Kidney tubule cell (primary cell): Measurements from ENCODE around the gene STRN3.
A peak's percentile ranks its signal among the peaks of the same experiment; 100 is the strongest.
"Not testable (repeated sequence)": the region's sequence is repeated elsewhere in the genome, so short reads cannot be mapped to it uniquely, and the experiment has no call there.

Source experiments
- DNase-seq: peaks from one replicate; pipeline ENCODE4 v3.0.0-alpha.2; 2018; ENCODE audit warnings: low spot score

The STRN3 gene

DNA sequence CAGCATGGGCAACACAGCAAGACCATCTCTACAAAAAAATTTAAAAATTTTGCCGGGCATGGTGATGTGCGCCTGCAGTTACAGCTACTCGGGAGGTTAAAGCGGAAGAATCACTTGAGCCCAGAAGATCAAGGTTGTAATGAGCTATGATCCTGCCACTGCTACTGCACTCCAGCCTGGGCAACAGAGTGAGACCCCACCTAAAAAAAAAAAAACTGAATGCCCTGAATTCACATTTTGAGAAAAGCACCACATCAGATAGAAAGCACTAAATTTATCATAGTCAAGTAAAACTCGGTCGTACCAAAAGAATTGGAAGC lies 24.9 kb downstream of the STRN3 start:
- no peak for DNase-seq

DNA sequence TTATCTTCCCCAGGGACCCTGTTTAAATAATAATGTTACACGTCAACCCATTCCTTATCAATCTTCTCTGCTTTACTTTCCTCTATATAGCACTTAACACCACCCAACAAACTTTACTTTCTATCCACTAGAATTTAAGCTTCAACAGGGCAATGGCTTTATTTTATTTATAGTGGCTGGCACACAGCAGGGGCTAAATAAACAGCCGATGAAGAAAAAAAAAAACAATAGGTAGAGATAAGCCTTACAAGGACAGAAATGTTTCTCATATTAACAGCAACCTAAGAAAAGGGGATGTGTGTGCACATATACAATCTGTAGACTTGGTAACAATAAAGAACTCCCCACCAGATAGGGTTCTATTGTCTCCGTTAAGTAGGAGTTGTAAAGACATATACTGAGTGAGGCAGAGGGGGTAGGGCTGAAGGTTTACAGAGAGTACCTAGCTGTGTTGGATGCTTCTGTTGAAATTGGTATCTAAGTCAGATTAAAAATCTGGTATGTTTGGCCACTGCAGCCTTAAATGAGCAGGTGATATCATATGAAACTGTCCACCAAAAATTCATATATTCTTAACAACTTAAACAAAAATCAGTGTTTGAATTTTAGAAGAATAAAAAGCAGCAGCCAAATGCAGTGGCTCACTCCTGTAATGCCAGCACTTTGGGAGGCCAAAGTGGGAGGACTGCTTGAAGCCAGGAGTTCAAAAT lies 25.4 kb downstream of the STRN3 start:
- DNase-seq = no peak

DNA sequence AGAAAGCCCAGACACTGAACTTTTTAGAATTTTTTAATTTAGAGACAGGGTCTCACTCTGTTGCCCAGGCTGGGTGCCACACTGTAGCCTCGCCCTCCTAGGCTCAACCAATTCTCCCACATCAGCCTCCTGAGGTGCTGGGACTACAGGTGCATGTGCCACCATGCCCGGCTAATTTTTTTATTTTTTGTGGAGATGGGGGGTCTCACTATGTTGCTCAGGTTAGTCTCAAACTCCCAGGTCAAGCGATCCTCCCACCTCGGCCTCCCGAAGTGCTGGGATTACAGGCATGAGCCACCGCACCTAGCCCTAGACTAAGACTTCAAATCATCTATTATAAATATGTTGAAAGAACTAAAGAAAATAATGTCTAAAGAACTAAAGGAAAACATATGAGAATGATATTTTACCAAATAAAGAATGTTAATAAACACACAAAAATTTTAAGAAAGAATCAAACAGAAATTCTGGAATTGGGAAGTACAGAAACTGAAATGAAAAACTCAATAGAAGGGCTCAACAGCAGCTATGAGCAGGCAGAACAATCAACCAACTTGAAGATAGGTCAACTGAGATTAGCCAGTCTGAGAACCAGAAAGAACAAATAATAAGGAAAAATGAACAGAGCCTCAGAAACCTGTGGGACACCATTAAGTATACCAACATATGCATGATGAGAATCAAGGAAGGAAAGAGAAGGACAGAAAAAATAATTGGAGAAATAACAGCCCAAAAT lies 27.0 kb downstream of the STRN3 start:
- DNase-seq = no peak

DNA sequence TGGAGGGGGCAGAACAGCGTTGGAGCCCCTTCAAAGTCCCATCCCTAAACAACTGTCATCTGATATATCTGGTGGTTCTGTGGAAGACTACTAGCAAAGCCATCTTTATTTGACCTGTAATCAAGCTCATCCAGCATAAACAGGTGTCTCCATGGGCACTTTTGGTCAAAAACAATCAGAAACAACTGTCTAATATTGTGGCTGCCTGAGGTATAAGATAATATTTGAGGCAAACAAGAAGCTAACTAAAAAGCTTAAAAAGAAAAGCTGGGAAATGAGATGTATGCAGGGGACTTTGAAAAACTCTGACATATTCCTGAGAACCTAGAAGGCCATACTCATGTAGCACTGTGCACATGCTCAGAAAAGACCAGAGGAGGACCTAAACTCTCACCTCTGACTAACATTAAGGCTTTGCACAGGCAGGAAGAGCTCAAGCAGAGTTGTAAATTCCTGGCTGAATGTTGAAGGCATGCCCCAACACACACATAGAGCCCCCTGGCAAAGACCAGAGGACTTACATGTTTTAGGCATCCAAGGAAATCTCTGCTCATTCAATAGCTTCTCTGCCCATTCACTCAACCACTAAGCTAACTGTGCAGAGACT lies 28.0 kb downstream of the STRN3 start:
- DNase-seq = no peak

DNA sequence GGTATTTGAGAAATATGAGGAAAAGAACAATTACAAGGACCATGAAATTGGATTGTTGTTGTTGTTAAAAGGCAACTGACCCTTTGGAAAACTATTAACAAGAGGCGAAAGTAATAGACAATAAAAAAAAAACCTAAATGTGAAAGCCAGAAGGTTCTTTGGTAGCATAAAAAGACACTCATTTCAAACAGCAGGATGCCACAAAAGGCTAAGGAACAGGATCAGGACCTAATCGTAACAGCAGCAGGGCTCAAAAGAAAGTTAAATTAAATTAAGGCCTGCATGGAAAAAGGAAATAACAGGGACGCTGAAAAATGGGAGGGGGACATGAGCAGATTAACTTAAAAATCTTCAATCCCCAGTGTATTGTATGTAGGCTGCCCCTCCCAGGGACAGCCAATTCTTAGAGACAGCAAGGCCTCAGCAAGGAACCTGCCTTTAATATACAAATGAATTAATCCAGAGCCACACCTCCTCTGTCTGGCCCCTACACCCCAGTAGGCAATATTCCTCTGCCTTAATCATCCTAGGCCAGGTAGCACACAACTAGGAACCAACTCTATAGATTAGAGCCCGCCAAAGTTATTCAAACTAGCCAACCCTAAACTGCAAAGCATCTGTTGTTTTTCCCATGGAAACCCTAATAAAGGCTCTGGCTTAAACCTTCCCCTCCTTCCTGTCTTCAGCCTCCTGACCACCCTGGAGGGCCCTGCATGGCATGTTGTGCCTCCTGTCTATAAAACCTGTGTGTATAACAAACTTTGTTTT lies 29.1 kb downstream of the STRN3 start:
- DNase-seq = no peak

DNA sequence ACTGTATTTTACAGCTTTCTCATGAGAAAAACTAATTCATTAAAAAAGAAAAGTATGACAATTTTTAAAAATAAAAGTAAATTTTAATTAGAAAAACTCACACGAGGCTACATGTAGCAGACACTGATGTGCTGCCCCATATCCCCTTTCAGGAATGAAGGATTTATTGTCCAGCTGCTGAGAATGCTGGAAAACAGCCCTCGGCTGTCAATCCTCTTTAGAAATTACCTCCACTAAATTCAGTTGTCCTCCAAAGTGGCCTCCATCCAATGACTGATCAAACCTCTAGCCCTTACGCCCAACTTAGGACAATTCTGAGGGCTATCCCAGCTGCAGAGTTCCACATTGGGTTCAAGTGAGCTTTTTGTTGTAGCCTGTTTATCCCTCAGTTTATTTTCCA lies 30.5 kb downstream of the STRN3 start:
- DNase-seq = no peak

DNA sequence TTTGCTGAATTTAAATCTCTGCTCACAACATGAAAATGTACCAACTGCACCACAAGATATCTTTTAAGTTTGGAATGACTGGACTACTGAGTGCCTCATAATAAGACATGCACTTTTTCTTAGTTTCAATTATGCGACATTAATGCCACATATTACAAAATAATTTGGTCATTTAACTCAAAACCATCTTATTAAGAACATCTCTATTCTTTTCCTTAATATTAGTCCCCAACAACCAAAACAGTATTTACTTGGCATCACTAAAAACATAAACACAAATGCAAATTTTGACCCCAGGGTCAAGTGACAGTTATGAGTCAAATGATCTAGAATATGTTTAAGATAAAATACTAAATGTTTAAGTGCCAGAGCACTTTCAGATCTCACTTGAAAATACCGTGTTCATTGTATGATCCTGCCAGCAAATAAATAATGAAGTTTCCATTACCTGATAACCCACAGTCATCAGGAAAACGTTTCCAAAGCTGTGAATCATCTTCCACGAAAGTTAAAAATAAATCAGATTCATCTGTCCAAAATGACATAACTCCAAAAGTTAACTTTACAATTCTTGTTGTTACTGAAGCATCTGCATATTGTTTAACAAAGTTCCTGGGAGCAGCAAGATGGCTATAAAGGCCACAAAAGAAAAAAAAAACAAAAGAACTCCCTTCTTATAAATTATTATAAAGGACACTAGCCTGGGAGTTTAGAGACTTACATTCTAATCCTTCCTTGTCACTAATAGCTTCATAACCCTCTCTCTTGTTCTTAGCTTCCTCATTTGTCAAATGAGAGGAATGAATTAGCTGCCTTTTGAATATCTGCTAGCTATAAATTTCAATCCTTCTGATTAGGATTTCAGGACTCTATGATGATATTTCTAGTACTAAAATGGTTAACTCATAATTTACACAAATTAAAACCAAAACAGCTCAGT lies 31.2 kb downstream of the STRN3 start:
- peak; percentile 61 for DNase-seq

DNA sequence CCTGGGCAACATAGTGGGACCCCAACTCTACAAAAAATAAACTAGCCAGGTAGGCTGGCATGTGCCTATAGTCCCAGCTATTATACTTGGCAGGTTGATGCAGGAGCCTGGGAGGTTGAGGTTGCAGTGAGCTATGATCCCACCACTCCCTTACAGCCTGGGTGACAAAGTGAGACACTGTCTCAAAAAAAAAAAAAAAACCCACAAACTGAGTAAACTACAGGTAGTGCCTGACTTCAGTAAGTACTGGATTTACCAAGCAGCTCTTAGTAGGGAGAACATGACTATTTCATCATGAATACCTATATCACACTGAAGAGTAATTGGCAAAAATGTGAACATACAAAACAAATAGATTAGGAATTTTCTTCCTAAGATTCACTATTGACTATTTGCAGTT lies 33.1 kb downstream of the STRN3 start:
- no peak for DNase-seq

DNA sequence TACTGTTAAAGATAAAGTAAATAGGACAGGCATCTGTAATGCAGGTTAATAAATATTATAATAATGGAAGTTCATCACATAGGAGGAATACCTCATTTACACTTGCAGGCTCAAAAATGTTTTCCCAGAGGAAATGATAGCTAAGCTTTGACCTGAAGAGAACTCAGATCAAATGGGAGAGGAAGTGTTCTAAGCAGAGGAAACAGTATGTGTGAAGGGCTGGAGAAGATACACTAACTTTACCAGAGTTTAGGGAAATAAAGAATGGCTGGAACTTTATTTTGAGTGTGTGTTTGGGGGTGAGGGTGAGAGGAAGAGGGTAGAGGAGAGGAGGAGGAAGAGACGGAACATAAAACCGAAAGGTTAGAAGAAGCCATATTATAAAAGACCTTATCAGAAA lies 34.8 kb downstream of the STRN3 start:
- DNase-seq = no peak

DNA sequence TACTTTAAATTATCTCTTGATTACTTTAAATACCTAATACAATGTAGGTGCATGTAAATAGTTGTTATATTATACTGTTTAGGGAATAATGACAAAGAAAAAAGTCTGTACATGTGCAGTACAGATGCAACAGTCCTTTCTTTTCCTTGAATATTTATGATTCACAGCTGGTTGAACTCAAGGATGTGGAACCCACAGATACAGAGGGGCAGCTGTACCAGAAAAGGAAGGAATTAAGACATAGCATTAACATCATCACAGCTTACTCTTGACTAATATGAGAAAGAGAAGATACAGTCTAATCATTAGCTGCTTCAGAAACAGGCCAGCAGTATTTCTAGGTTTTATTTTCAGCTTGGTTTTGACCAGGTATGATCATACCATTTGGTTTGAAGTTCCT lies 35.4 kb downstream of the STRN3 start:
- DNase-seq = peak; percentile 62

DNA sequence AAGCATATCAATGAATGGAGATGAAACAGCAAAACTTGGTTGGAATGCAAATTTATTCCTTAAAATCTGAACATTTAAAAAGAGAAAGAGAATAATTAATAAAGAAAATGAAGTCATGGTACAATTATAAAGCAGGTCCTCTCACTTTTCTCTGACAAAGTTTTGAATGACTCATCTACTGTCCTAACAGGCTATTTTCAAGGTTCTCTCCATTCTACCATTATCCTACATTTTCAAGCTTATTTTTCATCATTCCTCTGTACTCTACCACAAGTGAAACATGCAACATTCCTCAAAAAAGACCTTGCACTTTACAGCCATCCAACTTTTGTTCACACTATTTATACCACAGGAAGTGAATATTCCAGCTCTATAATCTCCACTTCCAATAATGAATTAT lies 37.7 kb downstream of the STRN3 start:
- no peak for DNase-seq

DNA sequence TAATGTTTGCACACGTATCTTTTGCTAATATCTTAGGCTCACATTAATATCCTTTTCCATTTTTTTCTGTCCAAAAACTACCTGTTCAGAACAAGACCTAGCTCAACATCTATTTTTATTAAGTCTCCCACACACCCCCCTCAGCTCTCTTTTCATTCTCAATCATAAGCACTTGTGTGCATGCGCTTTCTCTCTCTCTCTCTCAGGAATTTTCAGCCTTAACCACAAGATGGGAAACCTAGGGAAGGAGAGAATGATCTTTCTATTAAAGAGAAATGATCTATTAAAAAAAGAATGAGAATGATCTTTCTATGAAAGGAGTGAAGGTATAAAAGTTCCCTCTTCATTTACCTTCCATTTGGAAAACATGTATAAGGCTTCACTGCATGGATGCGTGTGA lies 40.4 kb downstream of the STRN3 start:
- DNase-seq = no peak

DNA sequence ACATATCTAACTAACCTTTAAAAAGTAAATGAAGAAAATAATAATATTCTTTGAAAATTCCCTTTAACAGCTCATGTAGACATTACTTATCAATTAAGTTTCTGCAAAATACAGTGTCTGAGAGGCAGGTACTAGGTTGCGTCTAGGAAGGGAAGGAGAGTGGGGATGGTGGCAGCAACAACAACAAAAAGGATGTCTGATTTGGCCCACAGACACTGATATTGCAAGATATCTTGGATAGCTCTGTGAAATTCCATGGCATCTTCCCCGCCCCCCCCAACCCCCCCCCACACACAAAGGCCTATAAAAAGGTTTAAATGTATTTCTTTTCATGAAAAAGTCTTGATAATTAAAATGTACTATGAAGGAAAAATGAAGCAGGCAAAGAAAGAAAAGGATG lies 42.3 kb downstream of the STRN3 start:
- DNase-seq = no peak

DNA sequence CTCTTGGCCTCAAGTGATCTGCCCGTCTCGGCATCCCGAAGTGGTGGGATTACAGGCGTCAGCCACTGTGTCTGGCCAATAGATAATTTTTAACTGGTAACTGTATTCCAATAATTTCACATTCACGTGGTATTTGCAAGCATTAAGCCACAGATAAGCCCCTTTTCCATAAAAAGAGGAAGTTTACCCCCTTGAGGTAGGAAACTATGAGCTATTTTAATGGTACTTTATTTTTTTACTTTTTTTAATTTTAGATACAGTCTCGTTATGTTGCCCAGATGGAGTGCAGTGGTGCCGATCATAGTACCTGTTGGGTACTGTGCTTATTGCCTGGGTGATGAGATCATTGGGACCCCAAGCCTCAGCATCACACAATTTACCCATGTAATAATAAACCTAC lies 43.6 kb downstream of the STRN3 start:
- no peak for DNase-seq

DNA sequence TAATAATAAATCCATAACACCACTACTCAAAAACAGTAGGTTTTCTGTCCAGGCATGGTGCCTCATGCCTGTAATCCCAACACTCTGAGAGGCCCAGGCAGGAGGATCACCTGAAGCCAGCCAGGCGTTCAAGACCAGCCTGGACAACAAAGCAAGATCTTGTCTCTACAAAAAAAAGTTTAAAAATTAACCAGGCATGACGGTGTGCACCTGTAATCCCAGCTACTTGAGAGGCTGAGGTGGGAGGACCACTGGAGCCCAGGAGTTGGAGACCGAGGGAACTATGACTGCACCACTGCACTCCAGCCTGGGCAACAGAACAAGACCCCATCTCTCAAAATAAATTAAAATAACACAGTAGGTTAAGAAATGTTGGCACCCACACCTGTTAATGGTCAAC lies 45.2 kb downstream of the STRN3 start:
- peak; percentile 58 for DNase-seq

DNA sequence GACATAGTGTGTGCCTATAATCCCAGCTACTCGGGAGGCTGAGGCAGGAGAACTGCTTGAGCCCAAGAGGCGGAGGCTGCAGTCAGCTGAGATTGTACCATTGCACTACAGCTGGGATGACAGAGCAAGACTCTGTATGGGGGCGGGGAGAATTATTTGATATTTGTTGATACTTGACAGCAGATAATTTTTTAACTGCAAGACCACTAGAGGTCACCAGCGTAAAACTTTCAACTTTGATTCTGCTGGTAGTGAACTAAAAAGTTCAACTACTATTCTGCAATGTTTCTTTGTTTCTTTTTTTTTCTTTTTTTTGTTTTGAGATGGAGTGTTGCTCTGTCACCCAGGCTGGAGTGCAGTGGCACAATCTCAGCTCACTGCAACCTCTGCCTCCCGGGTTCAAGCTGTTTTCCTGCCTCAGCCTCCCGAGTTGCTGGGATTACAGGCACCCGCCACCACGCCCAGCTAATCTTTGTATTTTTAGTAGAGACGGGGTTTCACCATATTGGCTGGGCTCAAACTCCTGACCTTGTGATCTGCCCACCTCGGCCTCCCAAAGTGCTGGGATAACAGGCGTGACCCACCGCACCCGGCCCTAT lies 46.0 kb downstream of the STRN3 start:
- DNase-seq = peak; percentile 71

DNA sequence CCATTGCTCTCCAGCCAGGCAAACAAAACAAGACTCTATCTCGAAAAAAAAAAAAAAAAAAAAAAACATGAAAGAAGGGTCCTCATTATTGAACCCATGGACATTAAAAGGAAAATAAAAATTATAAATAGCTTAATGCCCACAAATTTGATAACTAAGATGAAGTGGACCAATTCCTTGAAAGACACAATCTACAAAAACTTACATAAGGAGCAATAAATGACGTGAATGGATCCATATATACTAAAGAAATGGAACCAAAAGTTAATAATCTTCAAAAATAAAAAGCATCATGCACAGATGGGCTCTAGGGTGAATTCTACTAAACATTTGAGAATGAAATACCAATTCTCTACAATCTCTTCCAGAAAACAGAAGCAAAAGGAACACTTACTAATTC lies 48.4 kb downstream of the STRN3 start:
- DNase-seq = no peak

DNA sequence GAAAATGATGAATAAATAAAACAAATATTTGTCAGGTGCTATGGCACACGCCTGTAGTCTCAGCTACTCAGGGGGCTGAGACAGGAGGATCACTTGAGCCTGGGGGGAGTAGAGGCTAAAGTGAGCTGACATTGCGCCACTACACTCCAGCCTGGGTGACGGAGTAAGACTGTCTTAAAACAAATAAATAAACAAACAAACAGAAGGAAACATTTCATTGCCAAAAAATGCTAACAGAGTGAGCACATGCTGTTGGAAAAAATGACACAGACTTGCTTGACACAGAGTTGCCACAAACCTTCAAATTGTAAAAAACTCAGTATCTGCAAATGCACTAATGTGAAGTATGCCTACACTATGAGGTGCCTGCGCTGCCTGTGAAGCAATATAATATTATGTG lies 51.6 kb downstream of the STRN3 start:
- DNase-seq = no peak

DNA sequence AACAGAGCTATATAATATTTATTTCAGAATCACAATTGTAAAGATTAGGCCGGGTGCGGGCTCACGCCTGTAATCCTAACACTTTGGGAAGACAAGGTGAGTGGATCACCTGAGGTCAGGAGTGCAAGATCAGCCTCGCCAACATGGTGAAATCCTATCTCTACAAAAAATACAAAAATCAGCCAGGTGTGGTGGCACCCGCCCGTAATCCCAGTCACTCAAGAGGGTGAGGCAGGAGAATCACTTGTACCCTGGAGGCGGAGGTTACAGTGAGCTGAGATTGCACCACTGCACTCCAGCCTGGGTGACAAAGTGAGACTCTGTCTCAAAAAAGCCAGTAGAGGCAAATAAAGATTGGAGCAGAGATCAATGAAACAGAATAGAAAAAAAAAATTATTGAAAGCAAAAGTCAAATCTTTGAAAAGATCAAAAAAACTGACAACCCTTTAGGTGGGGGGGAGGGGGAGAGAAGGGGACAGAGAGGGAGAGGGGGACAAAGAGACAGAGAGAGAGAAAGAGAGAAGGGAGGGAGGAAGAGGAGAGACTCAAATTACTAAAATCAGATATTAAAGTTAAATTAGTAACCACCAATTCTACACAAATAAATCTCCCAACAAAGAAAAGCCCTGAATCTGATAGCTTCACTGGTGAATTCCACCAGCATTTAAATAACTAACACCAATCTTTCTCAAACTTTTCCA lies 53.1 kb downstream of the STRN3 start:
- no peak for DNase-seq

DNA sequence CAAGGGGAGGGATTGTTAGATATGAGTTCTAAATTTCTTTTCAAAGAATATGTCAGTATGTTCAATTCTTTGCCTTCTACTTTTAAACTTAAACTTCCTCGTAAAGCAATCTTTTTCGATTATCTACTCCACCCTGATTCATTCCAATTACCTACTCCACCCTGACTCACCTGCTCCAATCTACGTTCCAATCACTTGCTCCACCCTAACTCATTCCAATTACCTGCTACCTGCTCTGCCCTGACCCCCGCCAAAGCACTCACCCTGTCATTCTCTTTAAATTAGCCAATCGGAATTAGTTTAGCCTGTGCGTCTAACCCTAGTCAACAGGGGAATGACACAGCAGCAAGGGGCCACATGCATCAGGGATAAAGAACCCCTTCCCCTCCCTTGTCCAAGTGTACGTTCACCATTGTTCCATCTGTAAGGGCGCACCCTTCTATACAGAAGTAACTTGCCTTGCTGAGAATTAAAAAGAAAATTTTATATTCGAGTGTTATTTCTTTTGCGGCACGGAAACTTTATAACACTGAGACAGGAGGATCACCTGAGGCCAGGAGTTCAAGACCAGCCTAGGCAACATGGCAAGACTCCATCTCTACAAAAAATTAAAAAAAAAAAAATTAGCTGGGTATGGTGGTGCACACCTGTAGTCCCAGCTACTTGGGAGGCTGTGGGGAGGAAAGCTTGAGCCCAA lies 54.0 kb downstream of the STRN3 start:
- not testable (repeated sequence) for DNase-seq
